Right lobe of liver (tissue), 4 donors: Measurements from ENCODE around the gene MICU1.

Experiments
- POLR2A ChIP-seq: fragments of 450-650 bp; IDR thresholded peaks from one replicate; pipeline ENCODE4 v1.6.1; 2017; ENCODE audit warnings: antibody characterized with exemption, mild to moderate bottlenecking
- TF ChIP-seq, protein P1 (sequence below), 4 donors: fragments of 200-600 bp in 3 of 4; fragments of 450-650 bp in 1 of 4; IDR thresholded peaks; one replicate each; pipeline versions ENCODE4 v1.5.1 to v1.8.0; 2016 to 2022; ENCODE audit warnings: antibody characterized with exemption in 4 of 4, mild to moderate bottlenecking in 2 of 4
- donor health status: DM: no; HTN: no; CAD: no.
- donor health status: DM: no; HTN: no; CAD: no.
- donor health status: DM: no; HTN: yes; CAD: no.

DNA sequence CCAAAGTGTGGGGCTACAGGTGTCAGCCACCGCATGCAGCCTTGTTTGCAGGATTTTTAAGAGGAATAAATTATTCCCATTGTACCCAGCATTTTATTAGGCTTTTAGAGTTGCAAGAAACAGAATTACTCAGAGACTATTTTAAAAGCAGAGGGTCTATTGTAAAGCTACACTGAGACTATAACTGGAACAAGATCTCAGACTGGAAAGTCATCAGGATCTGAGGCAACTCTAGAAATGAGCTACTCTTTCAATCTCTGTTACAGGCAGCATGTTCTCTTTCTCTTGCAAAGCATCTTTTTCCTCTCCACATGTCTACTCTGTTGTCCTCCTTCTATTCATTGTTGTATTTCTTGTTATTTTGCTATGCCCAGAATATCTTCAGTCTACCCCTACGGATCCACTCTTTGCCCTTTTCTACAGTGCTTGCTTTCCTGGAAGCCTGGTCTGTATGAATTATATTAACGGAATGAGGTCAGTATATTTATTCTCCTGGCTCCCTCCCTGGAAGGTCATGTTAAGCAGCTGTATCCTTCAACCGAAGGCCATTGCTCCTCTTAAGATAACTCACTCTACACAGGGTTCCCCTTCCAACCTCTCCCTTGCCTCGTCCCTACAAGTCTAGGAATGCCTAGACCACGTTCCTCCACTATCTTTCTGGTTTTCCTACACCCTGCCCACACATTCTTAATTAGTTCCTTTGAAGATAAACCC lies 27.7 kb upstream of the MICU1 start:
- TF ChIP-seq, protein P1, sequence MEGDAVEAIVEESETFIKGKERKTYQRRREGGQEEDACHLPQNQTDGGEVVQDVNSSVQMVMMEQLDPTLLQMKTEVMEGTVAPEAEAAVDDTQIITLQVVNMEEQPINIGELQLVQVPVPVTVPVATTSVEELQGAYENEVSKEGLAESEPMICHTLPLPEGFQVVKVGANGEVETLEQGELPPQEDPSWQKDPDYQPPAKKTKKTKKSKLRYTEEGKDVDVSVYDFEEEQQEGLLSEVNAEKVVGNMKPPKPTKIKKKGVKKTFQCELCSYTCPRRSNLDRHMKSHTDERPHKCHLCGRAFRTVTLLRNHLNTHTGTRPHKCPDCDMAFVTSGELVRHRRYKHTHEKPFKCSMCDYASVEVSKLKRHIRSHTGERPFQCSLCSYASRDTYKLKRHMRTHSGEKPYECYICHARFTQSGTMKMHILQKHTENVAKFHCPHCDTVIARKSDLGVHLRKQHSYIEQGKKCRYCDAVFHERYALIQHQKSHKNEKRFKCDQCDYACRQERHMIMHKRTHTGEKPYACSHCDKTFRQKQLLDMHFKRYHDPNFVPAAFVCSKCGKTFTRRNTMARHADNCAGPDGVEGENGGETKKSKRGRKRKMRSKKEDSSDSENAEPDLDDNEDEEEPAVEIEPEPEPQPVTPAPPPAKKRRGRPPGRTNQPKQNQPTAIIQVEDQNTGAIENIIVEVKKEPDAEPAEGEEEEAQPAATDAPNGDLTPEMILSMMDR (IDR thresholded peaks at IDR 0.05) = no peak
- TF ChIP-seq POLR2A = no peak
